GM18526 (cell line): ENCODE measurements around the gene LRRC43.

ENCODE experiments used
- POLR2A ChIP-seq: IDR thresholded peaks from 3 replicates; pipeline ENCODE4 v1.6.1; 2011; ENCODE audit not compliant: insufficient read length; ENCODE audit errors: extremely low read depth

LRRC43 gene

DNA sequence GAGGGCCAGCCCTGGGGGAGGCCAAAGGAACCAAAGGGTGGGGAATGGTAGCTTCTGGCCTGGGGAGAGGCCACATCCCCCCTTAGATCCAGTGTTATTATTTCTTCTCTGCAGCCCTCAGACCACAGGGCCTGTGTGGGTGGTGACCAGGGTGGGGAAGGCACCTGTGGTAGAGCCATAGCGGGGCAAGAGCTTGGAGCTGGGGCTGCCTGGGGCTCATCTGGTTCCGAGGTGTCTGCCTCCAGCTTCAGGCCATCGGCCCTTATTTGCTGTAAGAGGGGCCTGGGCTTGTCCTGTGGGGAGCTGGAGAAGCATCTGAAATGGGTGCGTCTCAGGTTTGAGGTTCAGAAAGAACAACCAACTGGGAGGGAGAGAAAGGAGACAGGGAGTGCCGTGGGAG lies 18.5 kb downstream of the LRRC43 start:
- TF ChIP-seq POLR2A: no peak

DNA sequence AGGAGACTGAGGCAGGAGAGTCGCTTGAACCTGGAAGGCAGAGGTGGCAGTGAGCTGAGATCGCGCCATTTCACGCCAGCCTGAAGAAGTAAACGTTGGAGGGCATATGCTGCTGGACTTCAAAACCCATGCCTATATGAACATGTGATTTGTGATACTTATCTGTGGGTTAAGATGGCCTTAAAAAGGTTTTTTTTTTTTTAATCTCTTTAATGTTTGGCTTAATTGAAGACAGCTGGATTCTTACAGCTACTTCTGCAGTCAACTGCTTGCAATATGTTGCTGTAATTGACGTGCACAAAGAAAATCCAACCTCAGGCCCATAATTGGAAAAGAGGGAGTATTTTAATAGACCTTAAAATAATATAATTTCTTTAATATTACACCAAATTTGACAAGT lies 19.1 kb downstream of the LRRC43 start:
- no peak for TF ChIP-seq POLR2A

DNA sequence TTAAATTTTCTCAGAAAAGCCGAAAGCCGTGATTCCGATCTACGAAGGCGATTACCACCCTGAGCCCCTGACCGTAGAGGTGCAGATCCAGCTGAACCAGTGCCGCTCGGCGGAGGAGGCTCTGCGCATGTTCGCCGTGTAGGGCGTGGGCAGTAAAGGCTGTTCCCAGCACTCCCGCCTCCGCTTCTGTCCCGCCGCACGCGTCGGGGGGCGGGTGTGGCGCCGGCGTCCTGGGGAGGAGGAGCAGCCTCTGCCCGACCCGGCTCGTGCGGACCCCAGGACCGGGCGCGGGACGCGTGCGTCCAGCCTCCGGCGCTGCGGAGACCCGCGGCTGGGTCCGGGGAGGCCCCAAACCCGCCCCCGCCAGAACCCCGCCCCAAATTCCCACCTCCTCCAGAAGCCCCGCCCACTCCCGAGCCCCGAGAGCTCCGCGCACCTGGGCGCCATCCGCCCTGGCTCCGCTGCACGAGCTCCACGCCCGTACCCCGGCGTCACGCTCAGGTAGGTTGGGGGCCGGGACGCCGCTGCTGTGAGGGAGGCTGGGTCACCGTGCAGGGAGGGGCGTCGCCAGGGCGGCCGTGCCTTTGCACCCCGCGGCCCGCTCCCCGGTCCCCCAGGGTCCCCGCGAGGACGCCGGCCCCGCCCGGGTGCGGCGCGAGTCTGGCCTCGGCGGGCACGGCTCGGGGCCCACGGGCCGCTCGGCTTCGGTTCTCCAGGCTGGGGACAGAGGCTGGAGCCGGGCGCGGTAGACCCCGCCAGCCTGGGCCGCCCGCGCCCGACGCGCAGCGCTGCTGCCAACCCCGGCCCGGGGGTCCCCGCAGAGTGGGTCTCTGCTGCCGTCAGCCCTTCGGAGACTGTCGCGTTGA lies 20.6 kb downstream of the LRRC43 start, which contains the start of gene B3GNT4:
B3GNT4 (plus strand) TSS at position 409 of the 866 bp plus-strand sequence. CDS start 910 bp downstream, outside the sequence.
- TF ChIP-seq POLR2A: no peak

DNA sequence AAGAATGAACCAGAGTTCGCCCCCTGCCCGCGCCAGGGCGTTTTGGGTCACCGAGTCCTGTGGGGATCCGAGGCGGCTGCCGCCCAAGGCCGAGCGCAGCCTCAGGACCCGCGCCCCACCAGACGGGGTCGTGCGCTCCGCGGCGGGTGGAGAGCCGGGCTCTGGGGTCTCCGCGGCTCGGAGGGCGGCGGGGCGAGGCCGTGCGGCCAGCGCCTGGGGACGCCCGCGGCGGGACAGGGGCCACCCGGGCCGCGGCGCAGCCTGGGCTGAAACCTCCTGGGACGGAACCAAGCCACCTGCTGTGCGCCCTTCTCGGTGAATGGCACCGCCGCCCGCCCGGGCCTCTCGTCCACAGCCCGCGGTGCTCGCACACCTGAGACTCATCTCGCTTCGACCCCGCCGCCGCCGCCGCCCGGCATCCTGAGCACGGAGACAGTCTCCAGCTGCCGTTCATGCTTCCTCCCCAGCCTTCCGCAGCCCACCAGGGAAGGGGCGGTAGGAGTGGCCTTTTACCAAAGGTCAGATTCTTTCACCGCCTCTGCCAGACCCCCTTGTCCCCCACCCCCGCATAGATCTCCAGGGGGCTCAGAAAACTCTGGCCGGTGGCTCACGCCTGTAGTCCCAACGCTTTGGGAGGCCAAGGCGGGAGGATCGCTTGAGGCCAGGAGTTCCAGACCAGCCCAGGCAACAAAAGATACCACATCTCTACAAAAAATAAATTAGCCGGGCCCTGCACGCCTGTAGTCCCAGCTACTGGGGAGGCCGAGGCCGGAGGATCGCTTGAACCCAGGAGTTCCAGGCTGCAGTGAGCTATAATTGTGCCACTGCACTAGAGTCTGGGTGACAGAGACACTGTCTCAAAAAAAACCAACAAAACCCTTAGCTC lies 21.5 kb downstream of the LRRC43 start:
- TF ChIP-seq POLR2A: no peak

DNA sequence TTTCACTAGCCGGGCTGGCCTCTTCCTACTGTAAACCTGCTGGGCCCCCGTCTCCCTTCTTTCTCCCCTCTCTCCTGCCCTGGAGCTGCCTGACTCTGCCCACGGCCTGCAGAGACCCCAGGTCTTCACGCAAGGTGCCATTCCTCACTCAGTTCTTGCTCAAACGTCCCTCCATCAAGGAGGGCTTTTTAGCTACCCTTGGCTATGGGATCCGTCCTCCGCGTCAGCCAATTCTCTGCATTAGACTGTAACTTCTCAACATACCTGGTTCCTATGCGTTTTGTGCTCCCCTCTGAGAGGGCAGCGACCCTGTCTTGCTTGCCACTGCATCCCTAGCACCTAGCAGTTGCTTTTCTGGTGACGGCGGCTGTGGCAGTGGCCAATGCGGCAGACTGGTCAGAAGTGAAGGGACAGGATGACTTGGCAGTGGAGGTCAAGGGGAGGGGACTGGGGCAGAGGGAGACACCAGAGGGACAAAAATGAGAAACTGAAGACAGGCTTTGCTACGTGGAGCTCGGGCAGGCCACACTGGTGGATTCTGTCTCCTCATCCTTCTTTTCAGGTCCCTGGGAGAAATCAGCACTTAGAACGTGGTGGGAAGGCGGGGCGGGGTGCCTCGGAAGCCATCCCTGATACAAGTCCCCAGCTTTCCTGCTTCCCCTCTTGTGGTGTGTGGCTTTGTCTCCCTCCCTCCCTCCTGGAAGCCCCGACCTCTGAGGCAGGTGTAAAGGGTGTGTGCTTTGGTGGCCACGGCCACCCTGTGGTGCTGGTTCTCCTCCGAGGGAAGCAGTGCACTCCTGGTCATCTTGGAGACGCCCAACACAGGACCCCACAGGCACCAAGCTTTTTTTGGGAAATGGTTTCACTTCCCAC lies 22.4 kb downstream of the LRRC43 start:
- no peak for TF ChIP-seq POLR2A

DNA sequence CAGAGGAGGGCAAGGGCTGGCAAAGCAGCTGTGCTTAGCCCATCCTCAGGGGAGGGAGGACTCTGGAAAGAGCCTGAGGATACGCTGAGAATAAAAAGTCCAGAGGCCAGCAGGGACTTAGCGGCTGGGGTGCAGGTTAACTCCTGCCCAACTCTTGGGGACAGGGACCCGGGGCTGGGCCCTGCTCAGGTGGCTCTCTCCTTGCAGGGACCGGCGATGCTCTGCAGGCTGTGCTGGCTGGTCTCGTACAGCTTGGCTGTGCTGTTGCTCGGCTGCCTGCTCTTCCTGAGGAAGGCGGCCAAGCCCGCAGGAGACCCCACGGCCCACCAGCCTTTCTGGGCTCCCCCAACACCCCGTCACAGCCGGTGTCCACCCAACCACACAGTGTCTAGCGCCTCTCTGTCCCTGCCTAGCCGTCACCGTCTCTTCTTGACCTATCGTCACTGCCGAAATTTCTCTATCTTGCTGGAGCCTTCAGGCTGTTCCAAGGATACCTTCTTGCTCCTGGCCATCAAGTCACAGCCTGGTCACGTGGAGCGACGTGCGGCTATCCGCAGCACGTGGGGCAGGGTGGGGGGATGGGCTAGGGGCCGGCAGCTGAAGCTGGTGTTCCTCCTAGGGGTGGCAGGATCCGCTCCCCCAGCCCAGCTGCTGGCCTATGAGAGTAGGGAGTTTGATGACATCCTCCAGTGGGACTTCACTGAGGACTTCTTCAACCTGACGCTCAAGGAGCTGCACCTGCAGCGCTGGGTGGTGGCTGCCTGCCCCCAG lies 23.4 kb downstream of the LRRC43 start:
- TF ChIP-seq POLR2A: no peak

DNA sequence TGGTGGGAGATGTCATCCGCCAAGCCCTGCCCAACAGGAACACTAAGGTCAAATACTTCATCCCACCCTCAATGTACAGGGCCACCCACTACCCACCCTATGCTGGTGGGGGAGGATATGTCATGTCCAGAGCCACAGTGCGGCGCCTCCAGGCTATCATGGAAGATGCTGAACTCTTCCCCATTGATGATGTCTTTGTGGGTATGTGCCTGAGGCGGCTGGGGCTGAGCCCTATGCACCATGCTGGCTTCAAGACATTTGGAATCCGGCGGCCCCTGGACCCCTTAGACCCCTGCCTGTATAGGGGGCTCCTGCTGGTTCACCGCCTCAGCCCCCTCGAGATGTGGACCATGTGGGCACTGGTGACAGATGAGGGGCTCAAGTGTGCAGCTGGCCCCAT lies 24.1 kb downstream of the LRRC43 start:
- no peak for TF ChIP-seq POLR2A

DNA sequence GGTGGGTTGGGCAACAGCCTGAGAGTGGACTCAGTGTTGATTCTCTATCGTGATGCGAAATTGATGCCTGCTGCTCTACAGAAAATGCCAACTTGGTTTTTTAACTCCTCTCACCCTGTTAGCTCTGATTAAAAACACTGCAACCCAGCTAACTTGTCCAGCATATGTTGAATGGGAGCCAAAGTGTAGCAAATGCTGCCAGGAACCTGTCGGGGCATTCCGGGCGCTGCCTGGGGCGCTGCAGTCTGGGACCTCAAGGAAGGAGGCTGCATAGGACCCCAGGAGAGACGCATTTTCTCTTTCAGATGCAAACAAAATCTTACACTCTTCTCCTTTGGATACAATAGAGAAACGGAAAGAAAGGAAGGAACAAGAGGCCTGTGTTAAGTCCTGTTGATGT lies 24.5 kb downstream of the LRRC43 start:
- TF ChIP-seq POLR2A: no peak

DNA sequence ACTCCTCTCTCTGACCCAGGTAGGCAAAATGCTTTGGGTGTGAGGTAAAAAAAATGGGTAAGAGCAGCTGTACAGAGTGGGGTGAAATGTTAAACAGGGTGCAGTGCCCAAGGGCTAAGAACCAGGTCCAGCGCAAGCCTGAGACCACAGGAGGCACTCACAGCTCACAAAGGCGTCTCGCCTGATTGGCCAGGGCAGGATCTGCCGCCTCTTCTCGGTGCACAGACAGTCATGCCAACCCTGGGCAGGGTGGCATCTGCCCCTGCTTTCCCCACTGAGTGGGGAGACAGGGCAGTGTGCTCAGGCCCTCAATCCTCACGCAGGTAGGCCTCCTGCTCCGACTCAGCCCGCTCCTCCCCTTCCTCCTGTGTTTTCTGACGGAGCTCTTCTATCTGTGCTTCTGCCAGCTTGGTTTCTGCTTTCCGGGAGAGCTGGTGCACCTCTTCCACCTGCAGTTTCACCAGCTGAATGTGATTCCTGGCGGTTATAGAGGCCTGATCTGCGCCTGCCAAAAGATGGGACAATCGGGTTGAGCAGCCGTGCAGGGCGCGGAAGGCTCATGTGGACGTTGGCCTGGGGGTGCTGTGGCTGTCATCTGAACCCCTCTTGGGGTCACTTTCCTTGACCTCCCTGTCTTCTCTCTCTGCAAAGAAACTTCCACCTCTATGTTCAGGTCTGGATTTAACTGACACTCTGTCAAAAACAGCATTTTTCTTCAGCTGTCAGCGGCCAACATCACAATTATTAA lies 25.3 kb downstream of the LRRC43 start:
- no peak for TF ChIP-seq POLR2A

DNA sequence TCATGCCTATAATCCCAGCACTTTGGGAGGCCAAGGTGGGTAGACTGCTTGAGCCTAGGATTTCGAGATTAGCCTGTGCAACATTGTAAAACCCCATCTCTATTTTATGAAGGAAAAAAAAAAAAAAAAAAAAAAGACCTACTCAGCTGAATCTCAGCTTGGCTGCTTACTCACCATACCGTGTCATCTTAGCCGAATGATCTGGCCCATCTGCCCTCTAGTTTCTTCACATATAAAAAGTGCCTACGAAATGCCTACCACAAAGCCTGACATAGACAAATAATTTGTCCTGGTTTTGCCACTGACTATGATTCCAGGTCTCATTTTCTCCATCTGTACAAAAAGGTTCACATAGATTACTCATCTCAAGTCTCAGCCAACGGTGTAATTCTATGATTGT lies 32.8 kb downstream of the LRRC43 start:
- TF ChIP-seq POLR2A: no peak

DNA sequence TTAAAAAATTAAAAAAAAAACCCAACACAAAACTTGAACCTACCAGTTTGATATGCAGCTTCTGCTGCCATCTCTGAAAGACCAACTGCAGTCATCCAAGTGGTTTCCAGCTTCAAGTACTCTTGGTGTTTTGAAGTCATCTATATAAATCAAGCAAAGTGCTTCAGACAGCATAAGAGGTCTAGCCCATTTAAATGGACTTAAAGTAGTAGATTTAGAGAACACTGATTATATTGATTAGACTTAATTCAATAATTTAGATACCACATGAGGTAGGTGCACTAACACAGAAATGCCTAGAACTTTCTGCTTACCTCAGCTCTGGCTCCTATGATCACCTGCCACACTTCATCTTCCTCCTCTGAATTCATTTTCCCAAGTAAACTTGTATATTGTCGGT lies 33.5 kb downstream of the LRRC43 start:
- no peak for TF ChIP-seq POLR2A

DNA sequence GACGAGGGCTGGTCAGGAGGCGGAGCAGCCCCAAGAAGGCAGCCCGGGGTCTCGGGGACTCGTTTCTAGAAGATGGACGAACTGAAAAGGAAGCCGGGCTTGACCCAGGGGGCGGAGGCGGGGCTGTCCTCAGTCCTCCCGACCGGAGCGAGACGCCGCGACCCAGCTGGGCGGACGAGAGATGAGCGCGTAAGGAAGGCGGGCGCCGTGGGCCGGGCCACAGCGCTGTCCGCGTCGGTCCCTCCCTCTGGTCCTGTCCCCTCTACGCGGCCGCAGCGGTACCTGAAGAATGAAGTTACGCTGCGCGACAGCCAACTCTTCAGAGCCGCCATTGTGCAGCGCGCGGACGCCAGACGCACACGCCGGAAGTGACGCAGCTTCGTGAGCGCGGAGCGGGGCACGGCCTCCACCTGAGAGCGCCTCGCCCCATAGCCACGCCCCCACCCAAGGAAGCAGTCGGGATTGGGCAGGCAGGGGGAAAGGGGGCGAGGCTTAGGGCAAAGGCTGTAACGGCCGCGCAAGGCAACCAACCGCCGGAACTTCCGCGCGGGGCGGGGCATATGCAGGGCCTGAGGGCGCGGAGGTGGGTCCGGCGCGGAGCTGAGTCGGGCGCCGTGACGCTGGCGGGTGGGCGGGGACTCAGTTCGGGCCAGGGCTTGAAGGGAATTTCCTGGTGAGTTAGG lies 42.9 kb downstream of the LRRC43 start, which contains the start of gene DIABLO:
DIABLO (minus strand) TSS at position 370 of the 683 bp plus-strand sequence; CDS start at position 332, 38 bp downstream.
- peak; percentile 95 for TF ChIP-seq POLR2A
